Heart right ventricle (tissue), 16 donors: ENCODE measurements around the gene CD2AP. TPM values are rescaled to one million over a fixed set of nuclear protein-coding genes. Genes with fewer than 3 reads are reported as not detected.

Experiments
- ATAC-seq, 8 donors: fragments of 200-7000 bp; cut with Tn5 transposase; one replicate each; pipeline ENCODE4 v1.9.1; 2020; ENCODE audit warnings: mild to moderate bottlenecking in 8 of 8, moderate library complexity in 8 of 8, moderate number of reproducible peaks in 1 of 8
- DNase-seq, 2 donors: peaks; one replicate each; pipeline ENCODE4 v3.0.0-alpha.2; 2020
- H3K27ac ChIP-seq, 10 donors: fragments of 200-600 bp; sonication (generic) in 2 of 10; one replicate each; pipeline versions ENCODE4 v1.5.0 to v1.8.0; 2020 to 2022; ENCODE audit warnings: mild to moderate bottlenecking in 3 of 10
- H3K27me3 ChIP-seq, 7 donors: fragments of 200-600 bp; one replicate each; pipeline ENCODE4 v1.8.0; 2021 to 2022; ENCODE audit warnings: mild to moderate bottlenecking in 2 of 7
- H3K36me3 ChIP-seq, 9 donors: fragments of 200-600 bp; sonication (generic) in 1 of 9; one replicate each; pipeline versions ENCODE4 v1.5.0 to v1.8.0; 2020 to 2022; ENCODE audit warnings: mild to moderate bottlenecking in 2 of 9
- H3K4me1 ChIP-seq, 9 donors: fragments of 200-600 bp; sonication (generic) in 1 of 9; one replicate each; pipeline versions ENCODE4 v1.5.0 to v1.8.0; 2020 to 2022; ENCODE audit warnings: mild to moderate bottlenecking in 4 of 9
- H3K4me3 ChIP-seq, 10 donors: fragments of 200-600 bp; sonication (generic) in 2 of 10; one replicate each; pipeline versions ENCODE4 v1.5.0 to v1.8.0; 2020 to 2022; ENCODE audit warnings: mild to moderate bottlenecking in 7 of 10, moderate library complexity in 2 of 10
- H3K9me3 ChIP-seq, 11 donors: fragments of 200-600 bp in 10 of 11; sonication (generic) in 2 of 11; one replicate each; pipeline versions ENCODE4 v1.5.0 to v1.8.0; 2013 to 2022; ENCODE audit warnings: mild to moderate bottlenecking in 2 of 11, control low read depth in 1 of 11, moderate library complexity in 1 of 11
- WGBS, 2 donors: extraction: QIAGEN DNeasy Blood & Tissue Kit; methylation state at CpG; one replicate each; pipeline ENCODE4 v1.1.7; 2013; ENCODE audit warnings: inconsistent platforms in 1 of 2; 5-methylcytosine and 5-hydroxymethylcytosine counted together
- intact Hi-C, 10 donors: fragments of 100-400 bp; cut with DNase I; formaldehyde crosslinking; loops; one replicate each; pipeline versions ENCODE4 v1.11.1 to v1.14.2; 2022
- polyA plus RNA-seq, 2 donors: library from polyadenylated mRNA; stranded (reverse); fragments of 200-250 nt; gene quantifications; one replicate each; pipeline ENCODE4 v1.2.3, GENCODE V29; 2013
- total RNA-seq, 10 donors: library from RNA; stranded (reverse); fragmentation: NEBNext Ultra II Directional in 3 of 10; extraction: Animal tissue kit (Norgen Biotek cat#: 25700) in 3 of 10; gene quantifications; one replicate each; pipeline versions ENCODE4 v1.2.1 to v1.2.4, GENCODE V29; 2021 to 2023
- TF ChIP-seq, protein P1 (sequence below), 9 donors: fragments of 200-600 bp; sonication (generic) in 2 of 9; IDR thresholded peaks; one replicate each; pipeline versions ENCODE4 v1.5.0 to v1.8.0; 2021 to 2022; ENCODE audit warnings: antibody characterized with exemption in 9 of 9, mild to moderate bottlenecking in 5 of 9, moderate library complexity in 1 of 9
- donor health status: Arrhythmogenic right ventricular cardiomyopathy.
- donor health status: ischemic (EF 13 %, LVEDD 7.1; RV severe dilation, severe dysfunction).
- donor health status: healthy with polysubstance abuse.
- donor health status: DM: no; HTN: yes; CAD: no.
- donor health status: DM: no; HTN: no; CAD: no.
- donor health status: ischemic (EF 25% LVEDD 6.9; RV normal size, moderate dysfunction).
- donor health status: ischemic (EF 25% LVEDD 5.7; RV mildly dilated, moderate dysfunction).
- donor health status: healthy.
- donor health status: DM: yes; HTN: yes; CAD: no.
- donor health status: Ischemic cardiomyopathy.
- donor health status: ischemic (EF 35%, LVEDD 5.7; RV mildly dilated, moderate dysfunction).
- donor health status: nonischemic (EF 11% LVEDD 7.7; RV severe dilation, severe dysfunction).
- donor health status: DM: yes; HTN: yes; CAD: no.
- donor health status: PGD.
- donor health status: ischemic (EF 29% LVEDD 5.4; RV normal size, mild dysfunction).
- donor health status: nonischemic (EF 23%, LVEDD 6.1; RV moderate dilation, normal function).

Gene CD2AP
- total and polyA plus RNA-seq, 12 donors: 5.8 to 15.6 (median 10.8) TPM

GRCh38 chr6:47502920-47503319 is 25.3 kb downstream of the CD2AP start:
- DNase-seq (no peak), ATAC-seq (no peak)
- TF ChIP-seq, protein P1, sequence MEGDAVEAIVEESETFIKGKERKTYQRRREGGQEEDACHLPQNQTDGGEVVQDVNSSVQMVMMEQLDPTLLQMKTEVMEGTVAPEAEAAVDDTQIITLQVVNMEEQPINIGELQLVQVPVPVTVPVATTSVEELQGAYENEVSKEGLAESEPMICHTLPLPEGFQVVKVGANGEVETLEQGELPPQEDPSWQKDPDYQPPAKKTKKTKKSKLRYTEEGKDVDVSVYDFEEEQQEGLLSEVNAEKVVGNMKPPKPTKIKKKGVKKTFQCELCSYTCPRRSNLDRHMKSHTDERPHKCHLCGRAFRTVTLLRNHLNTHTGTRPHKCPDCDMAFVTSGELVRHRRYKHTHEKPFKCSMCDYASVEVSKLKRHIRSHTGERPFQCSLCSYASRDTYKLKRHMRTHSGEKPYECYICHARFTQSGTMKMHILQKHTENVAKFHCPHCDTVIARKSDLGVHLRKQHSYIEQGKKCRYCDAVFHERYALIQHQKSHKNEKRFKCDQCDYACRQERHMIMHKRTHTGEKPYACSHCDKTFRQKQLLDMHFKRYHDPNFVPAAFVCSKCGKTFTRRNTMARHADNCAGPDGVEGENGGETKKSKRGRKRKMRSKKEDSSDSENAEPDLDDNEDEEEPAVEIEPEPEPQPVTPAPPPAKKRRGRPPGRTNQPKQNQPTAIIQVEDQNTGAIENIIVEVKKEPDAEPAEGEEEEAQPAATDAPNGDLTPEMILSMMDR (IDR thresholded peaks at IDR 0.05): no peak
- Histone ChIP-seq H3K27ac (no peak overlapping the region), H3K36me3 (peaks cover 0 to 18% (median 0%) of the 10 kb centered on the region in 9 donors), H3K9me3 (peaks cover 0 to 6% (median 0%) of the 10 kb centered on the region in 11 donors), H3K4me3 (no peak overlapping the region), H3K27me3 (no peaks in the 10 kb centered on the region), H3K4me1 (peaks cover 0 to 57% (median 20%) of the 10 kb centered on the region in 9 donors)
- WGBS, 2 donors: 83 to 84% methylated on average over 2 of the region's 2 CpGs
- intact Hi-C loops: no loop called here

DNA sequence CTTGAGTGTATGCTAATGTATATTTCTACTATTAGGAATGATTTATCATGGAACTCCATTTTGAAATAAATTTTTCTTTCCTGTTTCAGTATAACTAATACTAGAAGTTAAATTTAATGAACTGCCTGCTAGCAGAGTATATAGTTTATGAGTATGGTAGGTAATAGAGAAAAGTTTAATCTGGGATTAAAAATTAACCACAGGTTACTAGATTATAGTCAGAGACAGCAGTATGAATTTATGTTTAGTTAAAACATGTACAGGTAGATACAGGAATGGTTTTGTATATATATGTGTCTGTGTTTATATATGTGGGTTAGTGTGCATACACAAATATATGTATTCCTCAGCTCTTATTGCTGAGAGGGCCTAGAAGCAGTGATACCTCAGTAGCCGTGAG is 32.3 kb downstream of the CD2AP start:
- Histone ChIP-seq H3K4me1 (peaks cover 0 to 7% (median 0%) of the 10 kb centered on the region in 9 donors), H3K27ac (no peak overlapping the region), H3K4me3 (no peak overlapping the region), H3K36me3 (peaks cover 0 to 60% (median 4%) of the 10 kb centered on the region in 9 donors), H3K9me3 (peaks cover 0 to 27% (median 16%) of the 10 kb centered on the region in 11 donors), H3K27me3 (no peaks in the 10 kb centered on the region)
- WGBS, 2 donors: 100% methylated on average over 1 of the region's 1 CpG
- ATAC-seq: no peak
- TF ChIP-seq, protein P1 (IDR thresholded peaks at IDR 0.05): no peak
- no peak for DNase-seq
- intact Hi-C loops: no loop called here

GRCh38 chr6:47512872-47513271 is 35.3 kb downstream of the CD2AP start:
- Histone ChIP-seq H3K9me3 (peaks cover 0 to 27% (median 16%) of the 10 kb centered on the region in 11 donors), H3K27ac (no peak overlapping the region), H3K36me3 (peaks cover 0 to 50% (median 4%) of the 10 kb centered on the region in 9 donors), H3K4me3 (no peak overlapping the region), H3K4me1 (no peaks in the 10 kb centered on the region), H3K27me3 (no peaks in the 10 kb centered on the region)
- DNase-seq: no peak
- ATAC-seq: no peak
- TF ChIP-seq, protein P1 (IDR thresholded peaks at IDR 0.05): no peak
- intact Hi-C loops: no loop called here

- H3K27ac ChIP-seq: no peak overlapping the region
- TF ChIP-seq, protein P1 (IDR thresholded peaks at IDR 0.05): no peak
- WGBS, 2 donors: 65 to 68% methylated on average over 2 of the region's 2 CpGs
- DNase-seq: no peak
- H3K27me3 ChIP-seq: no peaks in the 10 kb centered on the region
- H3K36me3 ChIP-seq: no peaks in the 10 kb centered on the region
- H3K4me1 ChIP-seq: peaks cover 0 to 36% (median 4%) of the 10 kb centered on the region in 9 donors
- intact Hi-C loops: no loop called here
- no peak for ATAC-seq
- no peaks in the 10 kb centered on the region for H3K9me3 ChIP-seq
- H3K4me3 ChIP-seq: no peak overlapping the region
Observed at GRCh38 chr6:47519279-47519678, 41.7 kb downstream of the CD2AP start.
